ENCODE results near the gene RNF41. TPM values are rescaled to one million over a fixed set of nuclear protein-coding genes. Genes with fewer than 3 reads are reported as not detected.
"Not testable (repeated sequence)": the region's sequence is repeated elsewhere in the genome, so short reads cannot be mapped to it uniquely, and the experiment has no call there.

Gene RNF41
- polyA plus RNA-seq (2013), result 39.8 TPM

DNA sequence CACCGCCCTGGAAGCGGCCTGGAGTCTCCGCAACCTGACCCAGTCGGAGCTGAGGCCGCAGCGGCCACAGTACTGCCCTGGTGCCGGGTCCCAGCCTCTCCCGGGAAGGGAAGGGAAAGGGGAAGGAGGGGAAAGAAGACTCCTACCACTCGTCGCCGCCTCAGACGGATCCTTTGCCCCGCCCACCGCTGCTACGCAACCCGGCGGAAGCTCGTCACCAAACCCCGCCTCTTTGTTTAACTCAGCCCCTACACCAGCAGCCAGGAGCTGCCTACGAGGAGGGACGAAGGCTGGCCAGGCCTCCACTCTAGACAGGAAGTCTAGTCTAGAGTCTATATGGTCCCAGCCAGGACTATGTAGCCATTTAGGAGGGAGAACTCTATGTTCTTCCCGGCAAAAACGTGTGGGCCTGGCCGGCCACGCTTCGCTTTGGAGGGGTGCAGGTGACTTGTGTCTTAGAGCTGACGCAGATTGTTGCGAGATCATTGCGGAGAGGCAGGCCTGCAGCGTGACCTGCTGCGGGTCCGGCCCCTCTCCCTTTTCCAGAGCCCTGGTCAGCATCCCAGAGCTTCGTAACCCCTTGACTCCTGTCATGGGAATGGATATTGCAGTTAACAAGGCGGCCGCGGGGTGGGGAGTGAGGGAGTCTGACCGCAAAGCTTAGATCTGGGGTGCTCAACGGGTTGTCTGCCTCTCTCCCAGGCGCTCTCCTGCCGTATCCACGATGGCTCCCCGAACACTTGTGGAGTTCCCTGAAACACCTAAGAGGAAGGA is at the start of gene RNF41:
TSS of gene RNF41 (minus strand) at position 166 of the 774 bp plus-strand sequence. CDS start 7,875 bp downstream, outside the sequence.
- H3K27ac ChIP-seq (ENCODE audit: insufficient read depth in 1 of 2, low read depth in 1 of 2, low read length in 2 of 2, poor library complexity in 1 of 2, severe bottlenecking in 2 of 2), result peak within 1 kb of the TSS; percentile 98 to 99
- ChIA-PET CTCF (interaction anchor here (0.7 to 4.3 kb wide), 20 partner anchors 8 to 242 kb away, joined by 3 to 103 read pairs (median 4); partner anchors contain the start of genes ANKRD52, ESYT1, SMARCC2 and ZC3H10), POLR2A (interaction anchor here (0.5 to 2.9 kb wide), 17 partner anchors 14 to 411 kb away, joined by 3 to 21 read pairs (median 4); partner anchors contain the start of genes ANKRD52, ESYT1, MYL6B and PA2G4)
- H3K9me3 ChIP-seq (ENCODE audit: control extremely low read depth in 1 of 5, control insufficient read depth in 4 of 5, insufficient read depth in 2 of 5, low read depth in 1 of 5, low read length in 4 of 5), result no peaks in the 10 kb centered on the region
- no peaks in the 10 kb centered on the region for H3K27me3 ChIP-seq (replicated peaks in 2 of 5; ENCODE audit: control insufficient read depth in 4 of 5, insufficient read depth in 5 of 5, low read length in 4 of 5)
- H3K4me1 ChIP-seq (ENCODE audit: control extremely low read depth in 1 of 4, control insufficient read depth in 4 of 4, insufficient read depth in 4 of 4, low read length in 3 of 4), result peaks cover 9 to 49% (median 42%) of the 10 kb centered on the region in 4 experiments
- DNase-seq, result peak; percentile 91 to 95 (median 94)
- peak within 1 kb of the TSS; percentile 73 to 99 (median 94) for H3K4me3 ChIP-seq (ENCODE audit: control insufficient read depth in 1 of 7, extremely low read depth in 1 of 7, insufficient read depth in 4 of 7, low read depth in 2 of 7, low read length in 6 of 7)
- H3K36me3 ChIP-seq (ENCODE audit: control insufficient read depth in 4 of 4, insufficient read depth in 4 of 4, low read length in 3 of 4), result peaks cover 0 to 4% (median 2%) of the 10 kb centered on the region in 4 experiments
- 0% methylated on average over 20 of the region's 42 CpGs for WGBS (ENCODE audit: insufficient coverage)

GRCh38 chr12:56271031-56271430 is 49.3 kb upstream of the RNF41 start:
- DNase-seq, result peak in 2 of 3 donors; percentile 53 to 59
- POLR2A ChIA-PET, result interaction anchor here (0.7 kb wide), 1 partner anchor 10 kb away, joined by 3 read pairs; no protein-coding TSS in a partner anchor
- H3K27ac ChIP-seq (ENCODE audit: insufficient read depth in 1 of 2, low read depth in 1 of 2, low read length in 2 of 2, poor library complexity in 1 of 2, severe bottlenecking in 2 of 2), result no peak overlapping the region
- H3K4me3 ChIP-seq (ENCODE audit: control insufficient read depth in 1 of 7, extremely low read depth in 1 of 7, insufficient read depth in 4 of 7, low read depth in 2 of 7, low read length in 6 of 7), result no peak overlapping the region
- 0% methylated on average over 1 of the region's 1 CpG for WGBS (ENCODE audit: insufficient coverage)
- H3K27me3 ChIP-seq (replicated peaks in 2 of 5; ENCODE audit: control insufficient read depth in 4 of 5, insufficient read depth in 5 of 5, low read length in 4 of 5), result no peaks in the 10 kb centered on the region
- H3K9me3 ChIP-seq (ENCODE audit: control extremely low read depth in 1 of 5, control insufficient read depth in 4 of 5, insufficient read depth in 2 of 5, low read depth in 1 of 5, low read length in 4 of 5), result no peaks in the 10 kb centered on the region
- CTCF ChIA-PET, result interaction anchor here (0.7 to 1.7 kb wide), 9 partner anchors 8 to 200 kb away, joined by 3 to 7 read pairs (median 4); no protein-coding TSS in a partner anchor
- peaks cover 12 to 56% (median 42%) of the 10 kb centered on the region in 4 experiments for H3K36me3 ChIP-seq (ENCODE audit: control insufficient read depth in 4 of 4, insufficient read depth in 4 of 4, low read length in 3 of 4)
- H3K4me1 ChIP-seq (ENCODE audit: control extremely low read depth in 1 of 4, control insufficient read depth in 4 of 4, insufficient read depth in 4 of 4, low read length in 3 of 4), result peaks cover 0 to 16% (median 14%) of the 10 kb centered on the region in 4 experiments

GRCh38 chr12:56267443-56268071 is 45.8 kb upstream of the RNF41 start:
- CTCF ChIA-PET, result interaction anchor here (0.7 to 3.0 kb wide), 11 partner anchors 8 to 194 kb away, joined by 3 to 19 read pairs (median 4); partner anchors contain the start of genes ANKRD52 and RNF41
- WGBS (ENCODE audit: insufficient coverage), result 44% methylated on average over 10 of the region's 21 CpGs
- Histone ChIP-seq H3K27ac (ENCODE audit: insufficient read depth in 1 of 2, low read depth in 1 of 2, low read length in 2 of 2, poor library complexity in 1 of 2, severe bottlenecking in 2 of 2) (peak overlapping the region in 1 of 2 experiments; percentile 85), H3K4me3 (ENCODE audit: control insufficient read depth in 1 of 7, extremely low read depth in 1 of 7, insufficient read depth in 4 of 7, low read depth in 2 of 7, low read length in 6 of 7) (peak overlapping the region; percentile 70 to 92 (median 86)), H3K9me3 (ENCODE audit: control extremely low read depth in 1 of 5, control insufficient read depth in 4 of 5, insufficient read depth in 2 of 5, low read depth in 1 of 5, low read length in 4 of 5) (no peaks in the 10 kb centered on the region), H3K36me3 (ENCODE audit: control insufficient read depth in 4 of 4, insufficient read depth in 4 of 4, low read length in 3 of 4) (peaks cover 0 to 28% (median 14%) of the 10 kb centered on the region in 4 experiments), H3K4me1 (ENCODE audit: control extremely low read depth in 1 of 4, control insufficient read depth in 4 of 4, insufficient read depth in 4 of 4, low read length in 3 of 4) (peaks cover 0 to 16% (median 15%) of the 10 kb centered on the region in 4 experiments), H3K27me3 (replicated peaks in 2 of 5; ENCODE audit: control insufficient read depth in 4 of 5, insufficient read depth in 5 of 5, low read length in 4 of 5) (no peaks in the 10 kb centered on the region)
- no peak for DNase-seq
- POLR2A ChIA-PET, result interaction anchor here (1.3 to 1.9 kb wide), 4 partner anchors 8 to 65 kb away, joined by 3 to 7 read pairs (median 6); partner anchors contain the start of gene ANKRD52

GRCh38 chr12:56266693-56267442 is 45.1 kb upstream of the RNF41 start, which contains the start of gene COQ10A:
TSS of gene COQ10A (plus strand) at chr12:56266942. CDS start at chr12:56267119, 177 bp downstream.
- POLR2A ChIA-PET, result interaction anchor here (1.3 to 1.9 kb wide), 4 partner anchors 8 to 66 kb away, joined by 3 to 7 read pairs (median 6); partner anchors contain the start of gene ANKRD52
- Histone ChIP-seq H3K4me1 (ENCODE audit: control extremely low read depth in 1 of 4, control insufficient read depth in 4 of 4, insufficient read depth in 4 of 4, low read length in 3 of 4) (peaks cover 0 to 16% (median 15%) of the 10 kb centered on the region in 4 experiments), H3K36me3 (ENCODE audit: control insufficient read depth in 4 of 4, insufficient read depth in 4 of 4, low read length in 3 of 4) (peaks cover 0 to 24% (median 9%) of the 10 kb centered on the region in 4 experiments), H3K27ac (ENCODE audit: insufficient read depth in 1 of 2, low read depth in 1 of 2, low read length in 2 of 2, poor library complexity in 1 of 2, severe bottlenecking in 2 of 2) (peak within 1 kb of the TSS; percentile 70 to 85), H3K27me3 (replicated peaks in 2 of 5; ENCODE audit: control insufficient read depth in 4 of 5, insufficient read depth in 5 of 5, low read length in 4 of 5) (no peaks in the 10 kb centered on the region), H3K9me3 (ENCODE audit: control extremely low read depth in 1 of 5, control insufficient read depth in 4 of 5, insufficient read depth in 2 of 5, low read depth in 1 of 5, low read length in 4 of 5) (no peaks in the 10 kb centered on the region), H3K4me3 (ENCODE audit: control insufficient read depth in 1 of 7, extremely low read depth in 1 of 7, insufficient read depth in 4 of 7, low read depth in 2 of 7, low read length in 6 of 7) (peak within 1 kb of the TSS; percentile 70 to 92 (median 86))
- CTCF ChIA-PET, result interaction anchor here (0.7 to 3.0 kb wide), 12 partner anchors 8 to 195 kb away, joined by 3 to 19 read pairs (median 4); partner anchors contain the start of genes ANKRD52 and RNF41
- under 1% methylated on average over 32 of the region's 68 CpGs for WGBS (ENCODE audit: insufficient coverage)
- peak; percentile 90 to 94 (median 93) for DNase-seq

DNA sequence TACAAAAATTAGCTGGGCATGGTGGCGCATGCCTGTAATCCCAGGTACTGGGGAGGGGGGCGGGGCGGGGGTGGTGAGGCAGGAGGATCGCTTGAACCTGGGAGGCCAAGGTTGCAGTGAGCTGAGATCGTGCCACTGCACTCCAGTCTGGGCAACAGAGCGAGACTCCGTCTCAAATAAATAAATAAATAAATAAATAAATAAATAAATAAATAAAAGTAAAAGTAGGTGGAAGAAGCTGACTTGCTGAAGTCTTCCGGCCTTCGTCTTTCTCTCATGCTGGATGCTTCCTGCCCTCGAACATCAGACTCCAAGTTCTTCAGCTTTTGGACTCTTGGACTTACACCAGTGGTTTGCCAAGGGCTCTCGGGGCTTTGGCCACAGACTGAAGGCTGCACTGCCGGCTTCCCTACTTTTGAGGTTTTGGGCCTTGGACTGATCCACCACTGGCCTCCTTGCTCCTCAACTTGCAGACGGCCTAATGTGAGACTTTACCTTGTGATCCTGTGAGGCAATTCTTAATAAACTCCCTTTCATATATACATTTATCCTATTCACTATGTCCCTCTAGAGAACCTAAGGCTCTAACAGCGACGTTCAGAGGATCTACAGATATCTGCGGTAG is 44.5 kb upstream of the RNF41 start:
- POLR2A ChIA-PET, result interaction anchor here (0.6 to 1.9 kb wide), 5 partner anchors 8 to 331 kb away, joined by 3 to 7 read pairs (median 5); partner anchors contain the start of gene ANKRD52
- not testable (repeated sequence) for H3K27me3 ChIP-seq (replicated peaks in 2 of 5; ENCODE audit: control insufficient read depth in 4 of 5, insufficient read depth in 5 of 5, low read length in 4 of 5); H3K9me3 ChIP-seq (ENCODE audit: control extremely low read depth in 1 of 5, control insufficient read depth in 4 of 5, insufficient read depth in 2 of 5, low read depth in 1 of 5, low read length in 4 of 5); DNase-seq
- Histone ChIP-seq H3K36me3 (ENCODE audit: control insufficient read depth in 4 of 4, insufficient read depth in 4 of 4, low read length in 3 of 4) (peaks cover 0 to 21% (median 6%) of the 10 kb centered on the region in 4 experiments), H3K4me3 (ENCODE audit: control insufficient read depth in 1 of 7, extremely low read depth in 1 of 7, insufficient read depth in 4 of 7, low read depth in 2 of 7, low read length in 6 of 7) (peak overlapping the region; percentile 70 to 92 (median 86)), H3K27ac (ENCODE audit: insufficient read depth in 1 of 2, low read depth in 1 of 2, low read length in 2 of 2, poor library complexity in 1 of 2, severe bottlenecking in 2 of 2) (peak overlapping the region; percentile 70 to 85), H3K4me1 (ENCODE audit: control extremely low read depth in 1 of 4, control insufficient read depth in 4 of 4, insufficient read depth in 4 of 4, low read length in 3 of 4) (peaks cover 0 to 16% (median 15%) of the 10 kb centered on the region in 4 experiments)
- WGBS (ENCODE audit: insufficient coverage), result 29% methylated on average over 7 of the region's 16 CpGs
- CTCF ChIA-PET, result interaction anchor here (1.0 to 3.0 kb wide), 7 partner anchors 10 to 196 kb away, joined by 3 to 19 read pairs (median 6); no protein-coding TSS in a partner anchor

All from common myeloid progenitor, CD34-positive (primary cell).